ENCODE data around the gene ICAM5. TPM values are rescaled to one million over a fixed set of nuclear protein-coding genes. Genes with fewer than 3 reads are reported as not detected.
"Not testable (repeated sequence)": the region's sequence is repeated elsewhere in the genome, so short reads cannot be mapped to it uniquely, and the experiment has no call there.

Gene ICAM5
- total RNA-seq, 3 donors from 2014 or later = 0.69 to 1.4 (median 0.73) TPM

GRCh38 chr19:10333758-10334587 is 44.2 kb downstream of the ICAM5 start:
- no peak for TF ChIP-seq CTCF (IDR thresholded peaks at IDR 0.05)
- H3K9me3 ChIP-seq = no peaks in the 10 kb centered on the region
- H3K4me1 ChIP-seq (ENCODE audit: low read depth) = peaks cover 19% of the 10 kb centered on the region
- peak overlapping the region; percentile 22 for H3K4me3 ChIP-seq
- intact Hi-C loops (cut with DNase I, micrococcal nuclease) = no loop called here
- DNase-seq (peak in 1 of 3 donors; percentile 56), ATAC-seq (peak; percentile 6)
- H3K36me3 ChIP-seq (ENCODE audit: low read depth) = peaks cover 3% of the 10 kb centered on the region

GRCh38 chr19:10334588-10335351 is 45.0 kb downstream of the ICAM5 start:
- Histone ChIP-seq H3K4me3 (peak overlapping the region; percentile 22), H3K9me3 (no peaks in the 10 kb centered on the region), H3K36me3 (ENCODE audit: low read depth) (no peaks in the 10 kb centered on the region), H3K4me1 (ENCODE audit: low read depth) (peaks cover 19% of the 10 kb centered on the region)
- ATAC-seq (peak; percentile 77), DNase-seq (peak; percentile 96 to 99 (median 98))
- TF ChIP-seq CTCF (IDR thresholded peaks at IDR 0.05) = no peak
- intact Hi-C loops (cut with DNase I, micrococcal nuclease) = no loop called here

GRCh38 chr19:10335352-10335985 is 45.7 kb downstream of the ICAM5 start:
- TF ChIP-seq CTCF (IDR thresholded peaks at IDR 0.05) = no peak
- intact Hi-C loops (cut with DNase I, micrococcal nuclease) = no loop called here
- no peaks in the 10 kb centered on the region for H3K36me3 ChIP-seq (ENCODE audit: low read depth)
- peaks cover 19% of the 10 kb centered on the region for H3K4me1 ChIP-seq (ENCODE audit: low read depth)
- H3K4me3 ChIP-seq = no peak overlapping the region
- DNase-seq = peak in 1 of 3 donors; percentile 56
- no peak for ATAC-seq
- no peaks in the 10 kb centered on the region for H3K9me3 ChIP-seq

- H3K4me1 ChIP-seq (ENCODE audit: low read depth) = peaks cover 15% of the 10 kb centered on the region
- DNase-seq; H3K36me3 ChIP-seq (ENCODE audit: low read depth); ATAC-seq; H3K4me3 ChIP-seq; intact Hi-C loops (cut with DNase I, micrococcal nuclease); H3K9me3 ChIP-seq: not testable (repeated sequence)
Observed at GRCh38 chr19:10336725-10337124, 47.0 kb downstream of the ICAM5 start.

- no peaks in the 10 kb centered on the region for H3K9me3 ChIP-seq
- no peak for TF ChIP-seq CTCF (IDR thresholded peaks at IDR 0.05)
- H3K4me3 ChIP-seq = no peak overlapping the region
- H3K4me1 ChIP-seq (ENCODE audit: low read depth) = peaks cover 4% of the 10 kb centered on the region
- no peak for ATAC-seq
- H3K36me3 ChIP-seq (ENCODE audit: low read depth) = no peaks in the 10 kb centered on the region
- no peak for DNase-seq
- intact Hi-C loops (cut with DNase I, micrococcal nuclease) = no loop called here
Observed at GRCh38 chr19:10338940-10339339, 49.2 kb downstream of the ICAM5 start.

Measured in mucosa of descending colon (tissue), 3 donors.